HL-60 (cell line): ENCODE measurements around the gene MKRN2.

ENCODE experiments used
- CTCF ChIP-seq: IDR thresholded peaks from one replicate; pipeline ENCODE4 v1.5.1; 2011; ENCODE audit warnings: low read length, control low read depth, inconsistent platforms; ENCODE audit not compliant: insufficient read depth
- GABPA ChIP-seq: IDR thresholded peaks from 2 replicates; pipeline ENCODE4 v1.6.1; 2012; ENCODE audit warnings: low read depth
- POLR2AphosphoS5 ChIP-seq: IDR thresholded peaks from 2 replicates; pipeline ENCODE4 v1.6.1; 2012; ENCODE audit warnings: low read depth
- REST ChIP-seq: IDR thresholded peaks from 2 replicates; pipeline ENCODE4 v1.6.1; 2012; ENCODE audit warnings: low read depth; ENCODE audit not compliant: insufficient replicate concordance
- SPI1 ChIP-seq: IDR thresholded peaks from 2 replicates; pipeline ENCODE4 v1.6.1; 2012; ENCODE audit warnings: low read depth, mild to moderate bottlenecking, borderline replicate concordance

- TF ChIP-seq CTCF (no peak), POLR2AphosphoS5 (no peak), REST (no peak), GABPA (no peak), SPI1 (no peak)
Observed at GRCh38 chr3:12508291-12508700, 48.6 kb upstream of the MKRN2 start.
